Measurements from ENCODE around the gene FOXK2. TPM values are rescaled to one million over a fixed set of nuclear protein-coding genes. Genes with fewer than 3 reads are reported as not detected.
"Not testable (repeated sequence)": the region's sequence is repeated elsewhere in the genome, so short reads cannot be mapped to it uniquely, and the experiment has no call there.

Gene FOXK2
- total RNA-seq, 2 experiments from 2014 or later = 48.8 to 51.4 TPM

- no peak for DNase-seq
- CTCF ChIA-PET = no interaction called here
- Mint-ChIP-seq H3K36me3 (ENCODE audit: low read depth) (peaks cover 15% of the 10 kb centered on the region), H3K4me3 (no peak overlapping the region), H3K27me3 (ENCODE audit: low read depth) (no peaks in the 10 kb centered on the region), H3K27ac (no peak overlapping the region), H3K9me3 (no peaks in the 10 kb centered on the region), H3K4me1 (ENCODE audit: low read depth) (peaks cover 60% of the 10 kb centered on the region)
- intact Hi-C loops (cut with micrococcal nuclease) = no loop called here
These were observed 5.0 kb downstream of the FOXK2 start for GRCh38 chr17:82524540-82524939.

GRCh38 chr17:82525712-82526111 is 6.2 kb downstream of the FOXK2 start:
- intact Hi-C loops (cut with micrococcal nuclease) = no loop called here
- Mint-ChIP-seq H3K9me3 (no peaks in the 10 kb centered on the region), H3K4me3 (no peak overlapping the region), H3K27ac (no peak overlapping the region), H3K4me1 (ENCODE audit: low read depth) (peaks cover 66% of the 10 kb centered on the region), H3K27me3 (ENCODE audit: low read depth) (no peaks in the 10 kb centered on the region), H3K36me3 (ENCODE audit: low read depth) (peaks cover 12% of the 10 kb centered on the region)
- CTCF ChIA-PET = no interaction called here
- DNase-seq = no peak

- no peak for DNase-seq
- no peaks in the 10 kb centered on the region for H3K27me3 Mint-ChIP-seq (ENCODE audit: low read depth)
- H3K36me3 Mint-ChIP-seq (ENCODE audit: low read depth) = peaks cover 7% of the 10 kb centered on the region
- no peaks in the 10 kb centered on the region for H3K9me3 Mint-ChIP-seq
- no peak overlapping the region for H3K4me3 Mint-ChIP-seq
- no peak overlapping the region for H3K27ac Mint-ChIP-seq
- CTCF ChIA-PET = interaction anchor here (0.9 kb wide), 1 partner anchor 24 kb away, joined by 4 read pairs; no protein-coding TSS in a partner anchor
- intact Hi-C loops (cut with micrococcal nuclease) = no loop called here
- H3K4me1 Mint-ChIP-seq (ENCODE audit: low read depth) = peaks cover 62% of the 10 kb centered on the region
These were observed 8.4 kb downstream of the FOXK2 start for GRCh38 chr17:82527898-82528297.

- peaks cover 58% of the 10 kb centered on the region for H3K4me1 Mint-ChIP-seq (ENCODE audit: low read depth)
- intact Hi-C loops (cut with micrococcal nuclease) = no loop called here
- CTCF ChIA-PET = interaction anchor here (0.6 kb wide), 2 partner anchors 22 to 55 kb away, joined by 3 read pairs; no protein-coding TSS in a partner anchor
- H3K27ac Mint-ChIP-seq = no peak overlapping the region
- H3K4me3 Mint-ChIP-seq = no peak overlapping the region
- peak; percentile 30 for DNase-seq
- H3K27me3 Mint-ChIP-seq (ENCODE audit: low read depth) = no peaks in the 10 kb centered on the region
- no peaks in the 10 kb centered on the region for H3K9me3 Mint-ChIP-seq
- peaks cover 5% of the 10 kb centered on the region for H3K36me3 Mint-ChIP-seq (ENCODE audit: low read depth)
These were observed 9.1 kb downstream of the FOXK2 start for GRCh38 chr17:82528484-82529265.

- no peaks in the 10 kb centered on the region for H3K9me3 Mint-ChIP-seq
- peaks cover 4% of the 10 kb centered on the region for H3K36me3 Mint-ChIP-seq (ENCODE audit: low read depth)
- H3K4me3 Mint-ChIP-seq = no peak overlapping the region
- intact Hi-C loops (cut with micrococcal nuclease) = no loop called here
- no peak overlapping the region for H3K27ac Mint-ChIP-seq
- peaks cover 60% of the 10 kb centered on the region for H3K4me1 Mint-ChIP-seq (ENCODE audit: low read depth)
- CTCF ChIA-PET = interaction anchor here (0.7 kb wide), 1 partner anchor 30 kb away, joined by 3 read pairs; no protein-coding TSS in a partner anchor
- no peak for DNase-seq
- no peaks in the 10 kb centered on the region for H3K27me3 Mint-ChIP-seq (ENCODE audit: low read depth)
These were observed 10.4 kb downstream of the FOXK2 start for GRCh38 chr17:82529914-82530300.

GRCh38 chr17:82531431-82531881 is 11.9 kb downstream of the FOXK2 start:
- H3K36me3 Mint-ChIP-seq (ENCODE audit: low read depth) = peaks cover 4% of the 10 kb centered on the region
- CTCF ChIA-PET = no interaction called here
- H3K27me3 Mint-ChIP-seq (ENCODE audit: low read depth) = no peaks in the 10 kb centered on the region
- peaks cover 63% of the 10 kb centered on the region for H3K4me1 Mint-ChIP-seq (ENCODE audit: low read depth)
- H3K4me3 Mint-ChIP-seq = no peak overlapping the region
- H3K27ac Mint-ChIP-seq = peak overlapping the region; percentile 72
- DNase-seq = peak; percentile 26
- intact Hi-C loops (cut with micrococcal nuclease) = no loop called here
- no peaks in the 10 kb centered on the region for H3K9me3 Mint-ChIP-seq

GRCh38 chr17:82534401-82534812 is 14.9 kb downstream of the FOXK2 start:
- H3K27ac Mint-ChIP-seq = no peak overlapping the region
- no peak overlapping the region for H3K4me3 Mint-ChIP-seq
- CTCF ChIA-PET = no interaction called here

GRCh38 chr17:82536512-82537201 is 17.1 kb downstream of the FOXK2 start:
- Mint-ChIP-seq H3K4me1 (ENCODE audit: low read depth) (peaks cover 54% of the 10 kb centered on the region), H3K27ac (peak overlapping the region; percentile 38), H3K36me3 (ENCODE audit: low read depth) (no peaks in the 10 kb centered on the region), H3K4me3 (no peak overlapping the region), H3K9me3 (no peaks in the 10 kb centered on the region), H3K27me3 (ENCODE audit: low read depth) (no peaks in the 10 kb centered on the region)
- no peak for DNase-seq
- CTCF ChIA-PET = interaction anchor here (0.5 to 3.3 kb wide), 6 partner anchors 8 to 300 kb away, joined by 3 to 19 read pairs (median 4); no protein-coding TSS in a partner anchor
- intact Hi-C loops (cut with micrococcal nuclease) = no loop called here

More at GRCh38 chr17:82534401-82534812, 14.9 kb downstream of the FOXK2 start:
- Mint-ChIP-seq H3K4me1 (ENCODE audit: low read depth) (peaks cover 61% of the 10 kb centered on the region), H3K36me3 (ENCODE audit: low read depth) (peaks cover 2% of the 10 kb centered on the region), H3K9me3 (no peaks in the 10 kb centered on the region), H3K27me3 (ENCODE audit: low read depth) (no peaks in the 10 kb centered on the region)
- intact Hi-C loops (cut with micrococcal nuclease) = no loop called here
- DNase-seq = no peak

GRCh38 chr17:82537228-82537627 is 17.7 kb downstream of the FOXK2 start:
- H3K36me3 Mint-ChIP-seq (ENCODE audit: low read depth); H3K9me3 Mint-ChIP-seq; intact Hi-C loops (cut with micrococcal nuclease); H3K27ac Mint-ChIP-seq; H3K27me3 Mint-ChIP-seq (ENCODE audit: low read depth); DNase-seq; H3K4me3 Mint-ChIP-seq: not testable (repeated sequence)
- CTCF ChIA-PET = interaction anchor here (1.1 to 3.3 kb wide), 2 partner anchors 8 to 14 kb away, joined by 5 to 19 read pairs; no protein-coding TSS in a partner anchor
- peaks cover 54% of the 10 kb centered on the region for H3K4me1 Mint-ChIP-seq (ENCODE audit: low read depth)

- H3K27ac Mint-ChIP-seq; H3K27me3 Mint-ChIP-seq (ENCODE audit: low read depth): not testable (repeated sequence)
These were observed 19.5 kb downstream of the FOXK2 start for GRCh38 chr17:82539076-82539475.

GRCh38 chr17:82542439-82542838 is 22.9 kb downstream of the FOXK2 start:
- CTCF ChIA-PET = interaction anchor here (0.5 kb wide), 1 partner anchor 29 kb away, joined by 3 read pairs; no protein-coding TSS in a partner anchor
- Mint-ChIP-seq H3K4me3 (no peak overlapping the region), H3K36me3 (ENCODE audit: low read depth) (no peaks in the 10 kb centered on the region)

More at GRCh38 chr17:82539076-82539475, 19.5 kb downstream of the FOXK2 start:
- DNase-seq; H3K4me3 Mint-ChIP-seq; H3K9me3 Mint-ChIP-seq; H3K36me3 Mint-ChIP-seq (ENCODE audit: low read depth); intact Hi-C loops (cut with micrococcal nuclease): not testable (repeated sequence)
- CTCF ChIA-PET = interaction anchor here (1.6 to 3.3 kb wide), 2 partner anchors 12 to 15 kb away, joined by 4 to 19 read pairs; no protein-coding TSS in a partner anchor
- H3K4me1 Mint-ChIP-seq (ENCODE audit: low read depth) = peaks cover 59% of the 10 kb centered on the region

GRCh38 chr17:82544431-82545070 is 25.0 kb downstream of the FOXK2 start:
- Mint-ChIP-seq H3K36me3 (ENCODE audit: low read depth) (no peaks in the 10 kb centered on the region), H3K27ac (no peak overlapping the region), H3K27me3 (ENCODE audit: low read depth) (no peaks in the 10 kb centered on the region), H3K4me1 (ENCODE audit: low read depth) (peaks cover 54% of the 10 kb centered on the region), H3K9me3 (no peaks in the 10 kb centered on the region), H3K4me3 (no peak overlapping the region)
- intact Hi-C loops (cut with micrococcal nuclease) = no loop called here
- no peak for DNase-seq
- CTCF ChIA-PET = interaction anchor here (1.4 kb wide), 1 partner anchor 8 kb away, joined by 5 read pairs; no protein-coding TSS in a partner anchor

More at GRCh38 chr17:82542439-82542838, 22.9 kb downstream of the FOXK2 start:
- Mint-ChIP-seq H3K4me1 (ENCODE audit: low read depth) (peaks cover 55% of the 10 kb centered on the region), H3K27ac (no peak overlapping the region), H3K27me3 (ENCODE audit: low read depth) (no peaks in the 10 kb centered on the region), H3K9me3 (no peaks in the 10 kb centered on the region)
- intact Hi-C loops (cut with micrococcal nuclease) = no loop called here
- no peak for DNase-seq
